ENCODE measurements around the gene SLC10A3.

Gene SLC10A3

GRCh38 chrX:154470914-154471568 lies 19.4 kb downstream of the SLC10A3 start:
- Histone ChIP-seq H3K27ac (no peak overlapping the region), H3K36me3 (replicated peaks) (peaks cover 10% of the 10 kb centered on the region), H3K4me3 (ENCODE audit: low read depth, low read length) (no peak overlapping the region), H3K27me3 (replicated peaks) (no peaks in the 10 kb centered on the region)
- in situ Hi-C loops (cut with HindIII; ENCODE audit: low pct_ligation_motif_present, low sequenced_read_pairs): no loop called here
- DNase-seq: no peak
- TF ChIP-seq CTCF (IDR thresholded peaks at IDR 0.05; ENCODE audit: low read depth, low read length, missing control alignments): no peak

GRCh38 chrX:154470434-154470833 lies 20.0 kb downstream of the SLC10A3 start:
- H3K4me3 ChIP-seq (ENCODE audit: low read depth, low read length): no peak overlapping the region
- TF ChIP-seq CTCF (IDR thresholded peaks at IDR 0.05; ENCODE audit: low read depth, low read length, missing control alignments): no peak
- DNase-seq: no peak
- no peak overlapping the region for H3K27ac ChIP-seq
- H3K36me3 ChIP-seq (replicated peaks): peaks cover 12% of the 10 kb centered on the region
- in situ Hi-C loops (cut with HindIII; ENCODE audit: low pct_ligation_motif_present, low sequenced_read_pairs): no loop called here
- no peaks in the 10 kb centered on the region for H3K27me3 ChIP-seq (replicated peaks)

DNA sequence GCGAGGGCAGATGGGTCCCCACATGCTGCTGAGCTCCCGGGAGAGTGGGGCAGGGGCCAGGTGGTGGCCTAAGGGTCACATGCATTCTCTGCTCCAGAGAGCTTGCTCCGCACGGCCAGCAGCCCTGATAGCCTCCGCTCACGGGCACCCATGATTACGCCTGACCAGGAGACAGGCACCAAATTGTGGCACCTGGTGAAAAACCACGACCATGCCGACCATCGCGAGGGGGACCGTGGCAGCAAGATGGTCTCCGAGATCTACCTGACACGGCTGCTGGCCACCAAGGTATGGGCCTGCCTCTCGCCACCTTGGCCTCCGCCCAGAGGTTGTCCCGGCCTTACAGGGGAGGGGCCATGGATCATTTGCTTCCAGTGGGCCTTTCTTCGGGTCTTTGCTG lies 20.5 kb downstream of the SLC10A3 start:
- in situ Hi-C loops (cut with HindIII; ENCODE audit: low pct_ligation_motif_present, low sequenced_read_pairs): no loop called here
- no peaks in the 10 kb centered on the region for H3K27me3 ChIP-seq (replicated peaks)
- no peak for DNase-seq
- H3K4me3 ChIP-seq (ENCODE audit: low read depth, low read length): no peak overlapping the region
- peaks cover 14% of the 10 kb centered on the region for H3K36me3 ChIP-seq (replicated peaks)
- no peak overlapping the region for H3K27ac ChIP-seq
- no peak for TF ChIP-seq CTCF (IDR thresholded peaks at IDR 0.05; ENCODE audit: low read depth, low read length, missing control alignments)

- H3K27me3 ChIP-seq (replicated peaks): no peaks in the 10 kb centered on the region
- DNase-seq: no peak
- H3K36me3 ChIP-seq (replicated peaks): peaks cover 19% of the 10 kb centered on the region
- no peak overlapping the region for H3K4me3 ChIP-seq (ENCODE audit: low read depth, low read length)
- TF ChIP-seq CTCF (IDR thresholded peaks at IDR 0.05; ENCODE audit: low read depth, low read length, missing control alignments): no peak
- H3K27ac ChIP-seq: no peak overlapping the region
- in situ Hi-C loops (cut with HindIII; ENCODE audit: low pct_ligation_motif_present, low sequenced_read_pairs): no loop called here
Measured at GRCh38 chrX:154469114-154469513, 21.3 kb downstream of the SLC10A3 start.

DNA sequence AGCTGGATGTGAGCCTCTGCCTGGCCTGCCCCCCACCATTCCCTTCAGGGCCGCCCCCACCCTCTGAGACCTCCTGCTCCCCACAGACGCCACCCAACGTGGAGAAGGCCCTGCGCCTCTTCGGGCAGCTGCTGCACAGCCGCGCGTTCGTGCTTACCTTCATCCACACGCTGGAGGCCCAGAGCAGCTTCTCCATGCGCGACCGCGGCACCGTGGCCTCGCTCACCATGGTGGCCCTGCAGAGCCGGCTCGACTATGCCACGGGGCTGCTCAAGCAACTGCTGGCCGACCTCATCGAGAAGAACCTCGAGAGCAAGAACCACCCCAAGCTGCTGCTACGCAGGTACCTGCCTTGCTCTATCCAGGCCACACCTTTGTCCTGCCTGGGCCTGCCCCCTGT lies 22.2 kb downstream of the SLC10A3 start:
- no peak for DNase-seq
- Histone ChIP-seq H3K27me3 (replicated peaks) (no peaks in the 10 kb centered on the region), H3K4me3 (ENCODE audit: low read depth, low read length) (no peak overlapping the region), H3K27ac (no peak overlapping the region), H3K36me3 (replicated peaks) (peaks cover 22% of the 10 kb centered on the region)
- in situ Hi-C loops (cut with HindIII; ENCODE audit: low pct_ligation_motif_present, low sequenced_read_pairs): no loop called here
- no peak for TF ChIP-seq CTCF (IDR thresholded peaks at IDR 0.05; ENCODE audit: low read depth, low read length, missing control alignments)

DNA sequence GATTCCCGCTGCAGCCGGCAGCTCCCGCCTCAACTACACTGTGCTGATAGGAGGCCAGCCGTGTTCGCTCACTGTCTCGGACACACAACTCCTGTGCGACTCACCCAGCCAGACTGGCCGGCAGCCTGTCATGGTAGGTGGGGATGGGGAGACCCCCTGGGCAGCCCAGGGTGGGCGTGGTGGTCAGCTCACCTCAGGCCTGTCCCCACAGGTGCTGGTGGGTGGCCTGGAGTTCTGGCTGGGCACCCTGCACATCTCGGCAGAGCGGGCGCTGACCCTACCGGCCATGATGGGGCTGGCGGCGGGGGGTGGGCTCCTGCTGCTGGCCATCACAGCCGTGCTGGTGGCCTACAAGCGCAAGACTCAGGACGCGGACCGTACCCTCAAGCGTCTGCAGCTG lies 22.9 kb downstream of the SLC10A3 start:
- no peak overlapping the region for H3K4me3 ChIP-seq (ENCODE audit: low read depth, low read length)
- H3K27ac ChIP-seq: no peak overlapping the region
- no peaks in the 10 kb centered on the region for H3K27me3 ChIP-seq (replicated peaks)
- peaks cover 20% of the 10 kb centered on the region for H3K36me3 ChIP-seq (replicated peaks)
- in situ Hi-C loops (cut with HindIII; ENCODE audit: low pct_ligation_motif_present, low sequenced_read_pairs): no loop called here
- no peak for TF ChIP-seq CTCF (IDR thresholded peaks at IDR 0.05; ENCODE audit: low read depth, low read length, missing control alignments)
- no peak for DNase-seq

Data from brain microvascular endothelial cell (primary cell).